ENCODE data around the gene KDM6A.
"Not testable (repeated sequence)": the region's sequence is repeated elsewhere in the genome, so short reads cannot be mapped to it uniquely, and the experiment has no call there.

Gene KDM6A

DNA sequence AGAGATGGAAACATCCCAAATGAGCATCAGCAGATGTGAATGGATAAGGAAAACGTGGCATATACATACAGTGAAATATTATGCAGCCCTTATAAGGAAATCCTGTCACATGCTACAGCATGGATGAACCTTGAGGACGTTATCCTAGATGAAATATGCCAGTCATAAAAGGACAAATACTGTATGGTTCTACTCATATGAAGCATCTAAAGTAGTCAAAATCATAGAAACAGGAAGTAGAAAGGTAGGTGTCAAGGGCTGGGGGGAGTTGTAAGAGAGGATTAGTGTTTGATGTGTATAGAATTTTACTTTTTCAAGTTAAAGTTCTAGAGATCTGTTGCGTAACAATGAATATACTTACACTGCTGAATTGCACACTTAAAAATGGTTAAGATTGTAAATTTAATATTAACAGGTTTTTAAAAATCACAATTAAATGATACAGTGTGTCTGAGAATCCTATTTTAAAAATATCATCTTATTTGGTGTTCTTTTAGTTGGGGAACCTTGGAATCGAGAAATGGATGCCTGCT is 58.5 kb downstream of the KDM6A start:
- DNase-seq, result no peak

DNA sequence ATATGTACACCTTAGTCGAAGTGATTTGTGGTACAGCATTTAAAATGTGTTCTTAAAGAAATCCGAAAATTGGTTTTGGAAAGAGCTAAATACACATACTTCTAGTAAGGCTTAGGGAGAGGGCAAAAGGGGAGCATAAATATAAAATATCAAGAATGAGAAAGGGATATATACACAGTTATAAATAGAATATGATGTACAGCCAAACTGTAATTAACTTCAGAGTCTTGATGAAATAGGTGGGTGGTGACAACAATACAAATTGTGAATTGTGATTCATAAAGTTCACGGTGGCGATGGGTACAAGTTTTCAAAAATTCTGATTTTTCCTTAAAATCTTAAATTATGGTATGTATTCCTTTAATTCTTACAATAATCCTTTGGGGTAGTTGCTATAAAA is 62.2 kb downstream of the KDM6A start:
- DNase-seq, result no peak

DNA sequence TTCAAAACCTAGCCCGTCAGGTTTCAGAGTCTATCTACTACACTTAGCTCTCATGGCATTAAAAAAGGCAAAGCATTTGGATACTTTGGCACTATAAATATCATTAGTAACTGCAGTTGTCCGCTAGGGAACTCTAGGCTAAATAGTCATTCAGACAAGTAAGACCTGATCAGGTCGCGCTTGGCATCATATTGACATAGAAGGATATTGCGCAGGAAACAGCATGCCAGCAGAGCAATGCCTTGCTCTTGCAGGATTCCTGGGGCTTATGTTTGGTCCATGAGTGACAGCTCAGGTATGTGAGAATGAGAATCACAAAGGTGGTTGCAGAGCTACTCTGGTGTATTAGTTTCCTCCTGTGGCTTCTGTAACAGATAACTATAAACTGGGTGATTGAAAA is 62.7 kb downstream of the KDM6A start:
- DNase-seq, result no peak

DNA sequence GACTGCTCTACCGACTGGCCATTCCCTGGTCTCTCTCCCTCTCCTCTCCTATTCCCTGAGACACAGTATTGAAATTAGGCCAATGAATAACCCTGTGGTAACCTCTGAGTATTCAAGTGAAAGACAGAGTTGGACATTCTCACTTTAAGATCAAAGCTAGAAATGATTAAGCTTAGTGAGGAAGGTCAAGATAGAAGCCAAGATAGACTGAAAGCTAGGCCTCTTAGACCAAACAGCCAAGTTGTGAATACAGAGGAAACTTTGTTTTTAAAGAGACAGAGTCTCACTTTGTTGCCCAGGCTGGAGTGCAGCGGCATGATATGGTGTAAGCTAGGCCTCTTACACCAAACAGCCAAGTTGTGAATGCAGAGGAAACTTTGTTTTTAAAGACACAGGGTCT is 64.6 kb downstream of the KDM6A start:
- DNase-seq, result no peak

DNA sequence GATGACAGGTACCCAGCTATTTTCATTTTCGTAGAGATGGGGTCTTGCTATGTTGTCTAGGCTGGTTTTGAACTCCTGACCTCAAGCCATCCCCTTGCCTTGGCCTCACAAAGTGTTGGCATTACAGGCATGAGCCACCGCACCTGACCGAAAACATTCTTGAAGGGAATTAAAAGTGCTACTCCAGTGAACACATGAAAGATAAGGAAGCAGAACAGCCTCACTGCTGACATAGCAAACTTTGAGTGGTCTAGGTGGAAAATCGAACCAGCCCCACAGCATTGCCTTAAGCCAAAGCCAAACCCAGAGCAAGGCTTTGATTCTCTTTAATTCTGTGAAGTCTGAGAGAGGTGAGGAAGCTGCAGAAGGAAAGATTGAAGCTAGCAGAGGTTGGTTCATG is 65.1 kb downstream of the KDM6A start:
- no peak for DNase-seq

DNA sequence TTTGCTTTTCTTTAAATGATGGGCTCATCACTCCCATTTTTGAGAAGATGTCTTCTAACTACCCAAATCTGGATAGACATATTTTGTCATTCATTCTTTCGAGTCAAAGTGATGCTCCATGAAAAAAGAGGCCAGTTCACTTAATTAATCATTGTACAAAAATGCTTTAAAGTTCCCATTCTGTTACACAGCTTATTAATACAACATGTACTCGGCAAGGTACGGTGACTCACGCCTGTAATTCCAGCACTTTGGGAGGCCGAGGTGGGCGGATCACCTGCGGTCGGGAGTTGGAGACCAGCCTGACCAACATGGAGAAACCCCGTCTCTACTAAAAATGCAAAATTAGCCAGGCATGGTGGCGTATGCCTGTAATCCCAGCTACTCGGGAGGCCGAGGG is 67.6 kb downstream of the KDM6A start:
- DNase-seq, result not testable (repeated sequence)

DNA sequence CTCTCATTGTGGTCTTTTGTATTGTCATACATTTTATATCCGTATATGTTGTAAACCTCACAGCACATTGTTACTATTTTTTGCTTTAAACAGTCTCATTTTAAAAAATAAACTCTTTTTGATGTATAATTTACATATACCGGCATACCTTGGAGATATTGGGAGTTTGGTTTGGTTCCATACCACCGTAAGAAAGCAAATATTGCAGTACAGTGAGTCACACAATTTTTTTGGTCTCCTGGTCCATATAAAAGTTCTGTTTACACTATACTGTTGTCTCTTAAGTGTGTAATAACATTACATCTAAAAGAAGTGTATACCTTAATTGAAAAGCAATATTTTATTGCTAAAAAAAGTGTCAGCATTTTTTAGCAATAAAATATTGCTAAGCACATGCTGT is 70.0 kb downstream of the KDM6A start:
- no peak for DNase-seq

DNA sequence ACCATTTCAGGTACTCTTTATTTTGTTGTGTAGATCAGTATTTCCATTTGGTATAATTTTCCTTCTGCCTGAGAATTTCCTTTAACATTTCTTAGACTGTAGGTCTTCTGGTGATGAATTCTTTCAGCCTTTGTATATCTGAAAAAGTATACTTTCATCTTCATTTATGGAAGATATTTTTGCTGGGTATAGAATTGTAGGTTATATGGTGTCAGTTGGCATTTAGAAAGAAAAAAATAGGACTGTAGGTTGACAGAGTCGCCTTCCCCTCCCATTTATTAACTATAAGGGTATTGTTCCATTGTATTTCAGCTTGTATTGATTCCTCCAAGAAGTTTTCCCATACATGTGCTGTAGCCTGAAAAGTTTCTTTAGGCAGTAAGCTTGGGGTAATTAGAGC is 71.9 kb downstream of the KDM6A start:
- DNase-seq, result no peak

DNA sequence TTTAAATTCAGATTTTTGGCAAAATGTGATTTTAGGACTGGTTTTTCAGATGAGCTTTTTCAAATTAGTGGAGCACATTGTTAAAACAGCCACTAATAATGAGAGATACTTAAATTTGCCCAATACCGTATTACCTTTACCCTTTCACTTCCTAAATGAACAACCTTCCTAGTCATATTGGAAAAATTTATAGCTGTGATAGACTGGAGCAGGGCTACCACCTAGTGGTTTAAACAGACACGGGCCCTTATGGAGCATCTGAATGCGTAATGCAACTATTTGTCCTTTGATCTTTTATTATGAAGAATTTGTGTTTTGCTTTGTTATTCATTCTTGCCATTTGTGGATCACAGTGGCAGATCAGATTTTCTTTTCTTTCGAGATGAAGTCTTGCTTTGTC is 72.7 kb downstream of the KDM6A start:
- DNase-seq, result no peak

DNA sequence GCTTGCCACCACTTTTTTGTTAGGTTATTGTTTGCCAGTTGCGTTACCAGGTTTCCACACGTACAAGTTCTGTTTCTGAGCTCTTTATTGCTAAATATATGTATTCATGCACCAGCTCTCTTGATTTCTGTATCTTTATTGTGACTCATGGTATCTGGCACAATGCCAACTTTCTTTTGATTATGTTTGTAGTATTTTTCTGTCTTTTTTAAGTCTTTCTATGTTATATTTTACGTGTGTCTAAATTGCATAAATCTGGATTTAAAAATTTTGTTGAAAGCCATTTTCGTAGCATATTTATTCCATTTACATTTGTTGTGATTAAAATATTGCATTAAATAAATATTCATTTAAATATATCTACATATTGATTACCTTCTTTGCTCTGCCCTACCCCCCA is 73.8 kb downstream of the KDM6A start:
- no peak for DNase-seq

DNA sequence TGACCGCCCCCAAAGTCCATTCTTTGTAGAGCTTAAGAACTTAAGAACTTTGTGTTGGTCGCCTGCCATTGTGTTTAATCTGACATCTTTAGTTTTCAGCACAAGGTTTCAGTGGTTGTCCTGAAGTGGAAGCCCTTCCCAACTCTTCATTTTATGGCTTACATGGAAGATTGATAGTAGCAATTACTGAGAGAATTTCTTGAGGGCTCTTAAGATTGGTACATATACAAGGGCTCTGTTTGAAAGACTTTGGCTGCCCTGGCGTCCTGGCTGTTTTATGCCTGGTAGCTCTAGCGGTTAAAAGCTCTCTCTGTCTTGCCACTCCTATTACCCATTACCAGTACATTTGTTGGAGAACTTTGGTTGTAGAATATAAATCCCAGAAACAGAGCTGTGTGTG is 75.0 kb downstream of the KDM6A start:
- no peak for DNase-seq

DNA sequence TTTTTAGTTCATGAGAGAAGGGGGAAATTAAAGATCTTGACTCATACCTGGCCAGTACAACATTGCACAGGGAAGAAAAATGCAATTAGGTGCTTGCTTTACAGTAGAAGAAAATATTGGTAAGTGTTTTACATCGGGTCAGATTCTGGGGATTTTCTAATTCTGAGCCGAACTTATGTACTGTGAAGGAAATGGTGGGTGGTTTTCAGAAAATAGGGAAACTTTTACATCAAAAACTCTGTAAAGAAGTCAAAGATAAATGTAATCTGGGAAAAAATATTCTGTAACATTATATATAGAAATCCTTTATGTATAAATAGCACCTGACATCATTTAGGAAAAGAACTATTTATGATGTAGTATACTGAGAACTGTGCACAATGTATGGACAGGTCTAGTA is 75.4 kb downstream of the KDM6A start:
- DNase-seq, result no peak

DNA sequence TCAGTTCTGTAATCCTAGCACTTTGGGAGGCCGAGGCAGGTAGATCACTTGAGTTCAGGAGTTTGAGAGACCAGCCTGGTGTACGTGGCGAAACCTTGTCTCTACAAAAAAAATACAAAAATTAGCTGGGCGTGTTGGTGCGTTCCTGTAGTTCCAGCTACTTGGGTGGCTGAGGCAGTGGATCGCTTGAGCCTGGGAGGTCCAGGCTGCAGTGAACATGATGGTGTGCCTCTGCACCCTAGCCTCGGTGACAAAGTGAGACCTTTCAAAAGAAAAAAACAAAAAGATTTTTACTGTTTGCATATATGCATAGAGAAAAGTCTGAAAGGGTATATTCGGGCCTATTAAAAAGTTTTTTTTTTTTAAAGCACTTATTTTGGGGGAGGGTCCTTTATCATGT is 76.1 kb downstream of the KDM6A start:
- no peak for DNase-seq

DNA sequence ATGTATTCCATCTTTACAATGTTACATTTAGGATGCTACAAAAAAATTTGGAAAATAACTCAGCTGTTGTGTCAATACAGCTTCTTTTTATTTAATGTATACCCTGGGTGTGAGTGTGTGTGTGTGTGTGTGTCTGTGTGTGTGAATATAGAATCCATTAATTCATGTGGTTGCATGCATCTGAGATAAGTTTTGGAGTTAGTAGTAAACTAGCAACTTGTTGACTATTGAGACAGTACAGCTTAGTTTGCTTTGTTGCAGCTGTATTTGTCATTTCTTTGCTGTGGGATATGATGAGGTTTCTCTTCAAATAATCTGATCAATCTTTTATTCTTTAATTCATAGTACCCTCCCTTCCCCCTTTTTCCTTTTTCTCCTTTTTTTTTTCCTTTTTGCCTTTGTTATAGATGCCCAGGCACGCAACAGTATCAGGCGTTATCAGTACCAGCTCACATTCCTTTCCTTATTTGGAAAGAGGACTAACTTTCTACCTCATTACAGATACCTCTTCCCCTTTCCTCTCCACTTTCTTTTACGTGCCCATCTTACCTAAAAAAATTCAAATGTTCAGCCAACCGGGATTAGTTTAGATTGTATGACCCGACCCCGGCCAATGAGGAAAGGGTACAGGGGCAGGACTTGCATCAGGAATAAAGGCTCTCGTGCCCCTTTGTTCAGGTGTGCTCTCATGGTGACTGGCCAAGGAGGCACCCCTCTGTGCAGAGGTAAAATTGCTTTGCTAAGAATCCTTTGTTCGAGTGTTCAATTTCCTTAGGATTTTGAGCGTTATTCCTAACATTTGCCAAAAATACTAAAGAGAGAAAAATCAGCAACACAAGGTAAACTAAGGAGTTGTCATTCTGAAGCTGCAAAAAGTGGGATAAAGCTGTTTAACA is 77.7 kb downstream of the KDM6A start:
- DNase-seq, result not testable (repeated sequence)

DNA sequence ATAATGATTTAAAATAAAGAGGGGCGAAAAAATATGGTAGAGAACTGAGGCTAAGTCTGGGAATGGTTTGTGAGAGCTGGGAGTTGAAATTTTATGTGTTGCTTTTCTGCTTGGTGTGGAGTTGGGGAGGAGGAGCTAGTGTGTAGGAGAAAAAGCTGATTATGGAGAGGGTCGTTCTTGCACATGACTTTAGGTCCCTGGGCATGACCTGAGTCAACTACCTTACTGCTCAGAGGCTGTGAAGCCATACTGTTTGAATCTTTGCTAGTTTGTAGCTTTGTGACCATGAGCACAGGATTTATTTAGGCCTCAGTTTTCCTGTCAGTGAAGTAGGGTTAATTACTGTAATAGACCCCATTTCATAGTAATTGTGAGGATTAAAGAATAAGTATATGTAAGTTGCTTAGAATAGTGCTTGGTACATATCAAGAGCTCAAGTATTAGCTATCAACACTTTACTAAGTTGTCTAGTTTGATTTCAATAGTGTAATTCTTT is 78.6 kb downstream of the KDM6A start:
- no peak for DNase-seq

DNA sequence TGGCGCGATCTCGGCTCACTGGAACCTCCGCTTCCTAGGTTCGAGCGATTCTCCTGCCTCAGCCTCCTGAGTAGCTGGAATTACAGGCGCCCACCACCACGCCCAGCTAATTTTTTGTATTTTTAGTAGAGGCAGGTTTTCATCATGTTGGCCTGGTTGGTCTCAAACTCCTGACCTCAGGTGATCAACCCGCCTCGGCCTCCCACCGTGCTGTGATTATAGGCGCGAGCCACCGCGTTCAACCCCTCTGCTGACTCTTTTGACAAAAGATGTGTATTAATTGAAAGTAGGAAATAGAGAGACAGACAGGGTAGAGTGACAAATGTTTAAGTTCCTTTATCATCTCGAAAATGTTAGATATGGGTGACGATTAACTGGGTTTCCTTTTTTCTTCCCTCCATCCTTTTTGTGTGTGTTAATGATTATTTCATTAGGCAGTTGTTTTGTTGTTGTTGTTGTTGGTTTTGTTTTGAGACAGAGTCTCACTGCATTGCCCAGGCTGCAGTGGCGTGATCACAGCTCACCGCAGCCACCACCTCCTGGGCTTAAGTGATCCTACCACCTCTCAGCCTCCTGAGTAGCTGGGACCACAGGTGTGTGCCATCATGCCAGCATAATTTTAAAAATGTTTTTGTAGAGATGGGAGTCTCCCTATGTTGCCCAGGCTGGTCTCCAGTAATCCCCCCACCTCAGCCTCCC is 79.5 kb downstream of the KDM6A start:
- DNase-seq, result no peak

DNA sequence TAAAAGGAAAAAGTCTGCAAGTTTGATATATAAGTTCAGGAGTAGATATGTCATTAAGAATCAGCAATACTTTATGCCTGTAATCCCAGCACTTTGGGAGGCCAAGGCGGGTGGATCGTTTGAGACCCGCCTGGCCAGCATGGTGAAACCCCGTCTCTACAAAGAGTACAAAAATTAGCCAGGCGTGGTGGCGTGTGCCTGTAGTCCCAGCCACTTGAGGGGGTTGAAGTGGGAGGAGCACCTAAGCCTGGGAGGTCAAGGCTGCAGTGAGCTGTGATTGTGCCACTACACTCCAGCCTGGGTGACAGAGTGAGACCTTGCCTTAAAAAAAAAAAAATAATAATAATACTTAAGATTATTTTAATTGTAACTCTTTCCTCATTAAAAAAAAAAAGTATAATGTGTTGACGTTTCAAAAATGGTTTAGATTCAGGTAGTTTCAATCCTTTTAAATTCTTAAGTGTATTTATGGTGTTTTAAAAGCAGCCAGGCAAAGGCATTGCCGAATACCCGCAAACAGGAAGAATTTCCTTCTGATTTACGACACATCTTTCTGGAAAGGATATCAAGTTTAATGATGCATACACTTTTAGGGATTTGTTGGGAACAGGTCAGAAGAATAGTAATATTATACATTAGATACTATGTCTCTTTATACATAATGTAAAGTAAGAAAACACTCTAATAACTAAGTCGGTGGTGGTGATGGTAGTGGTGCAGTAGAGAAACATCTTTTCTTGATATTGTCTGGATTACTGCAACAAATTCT is 80.9 kb downstream of the KDM6A start:
- DNase-seq, result no peak

DNA sequence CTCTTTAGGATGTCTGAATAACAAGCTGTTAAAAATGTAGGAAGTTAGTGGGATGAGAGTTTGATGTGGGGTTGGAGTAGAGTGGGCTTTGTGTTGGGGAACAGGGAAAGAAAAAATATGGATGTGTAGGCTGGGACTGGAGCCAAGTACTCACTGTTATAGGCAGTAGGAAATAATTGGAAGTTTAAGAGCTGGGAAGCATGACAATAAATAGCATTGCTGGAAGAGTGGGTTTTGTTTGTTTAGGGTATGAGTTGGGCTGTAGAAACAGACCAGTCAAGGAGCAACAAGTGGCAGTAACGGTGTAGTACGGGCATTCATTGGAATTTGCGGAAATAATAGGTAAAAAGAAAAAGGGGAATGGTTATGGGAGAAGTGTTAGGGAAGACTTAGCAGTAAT is 81.6 kb downstream of the KDM6A start:
- no peak for DNase-seq

DNA sequence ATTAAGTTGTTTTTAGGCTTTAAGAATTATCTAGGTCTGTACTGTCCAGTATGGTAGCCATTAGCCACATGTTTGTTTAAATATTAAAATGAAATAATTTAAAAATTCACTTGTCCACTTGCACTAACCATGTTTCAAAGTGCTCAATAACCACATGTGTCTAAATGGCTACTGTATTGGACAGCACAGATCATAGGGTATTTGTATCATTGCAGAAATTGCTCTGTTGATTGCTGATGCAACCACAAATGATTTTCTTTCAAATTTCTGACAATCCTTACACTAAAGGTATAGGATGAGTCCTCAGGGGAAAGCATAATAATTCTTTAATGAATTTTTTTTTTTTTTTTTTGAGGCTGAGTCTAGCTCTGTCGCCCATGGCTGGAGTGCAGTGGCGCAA is 84.9 kb downstream of the KDM6A start:
- no peak for DNase-seq

DNA sequence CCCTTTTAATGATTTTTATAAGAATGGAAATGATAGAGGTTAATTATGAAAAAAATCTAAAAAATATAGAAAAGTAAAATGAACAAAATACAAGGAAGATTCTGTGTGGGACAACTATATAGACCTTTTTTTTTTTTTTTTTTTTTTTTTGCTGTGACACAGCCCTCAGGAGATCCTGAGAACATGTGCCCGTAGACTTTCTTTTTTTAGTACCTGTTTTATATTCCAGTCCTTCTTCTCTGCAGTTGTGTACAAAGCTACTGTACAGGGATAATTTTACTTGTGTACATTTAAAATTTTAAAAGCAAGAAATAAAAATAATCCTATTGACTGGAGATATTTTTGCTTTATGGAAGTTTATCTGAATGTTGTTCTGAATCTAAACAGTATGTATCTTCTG is 85.5 kb downstream of the KDM6A start:
- DNase-seq, result no peak

DNA sequence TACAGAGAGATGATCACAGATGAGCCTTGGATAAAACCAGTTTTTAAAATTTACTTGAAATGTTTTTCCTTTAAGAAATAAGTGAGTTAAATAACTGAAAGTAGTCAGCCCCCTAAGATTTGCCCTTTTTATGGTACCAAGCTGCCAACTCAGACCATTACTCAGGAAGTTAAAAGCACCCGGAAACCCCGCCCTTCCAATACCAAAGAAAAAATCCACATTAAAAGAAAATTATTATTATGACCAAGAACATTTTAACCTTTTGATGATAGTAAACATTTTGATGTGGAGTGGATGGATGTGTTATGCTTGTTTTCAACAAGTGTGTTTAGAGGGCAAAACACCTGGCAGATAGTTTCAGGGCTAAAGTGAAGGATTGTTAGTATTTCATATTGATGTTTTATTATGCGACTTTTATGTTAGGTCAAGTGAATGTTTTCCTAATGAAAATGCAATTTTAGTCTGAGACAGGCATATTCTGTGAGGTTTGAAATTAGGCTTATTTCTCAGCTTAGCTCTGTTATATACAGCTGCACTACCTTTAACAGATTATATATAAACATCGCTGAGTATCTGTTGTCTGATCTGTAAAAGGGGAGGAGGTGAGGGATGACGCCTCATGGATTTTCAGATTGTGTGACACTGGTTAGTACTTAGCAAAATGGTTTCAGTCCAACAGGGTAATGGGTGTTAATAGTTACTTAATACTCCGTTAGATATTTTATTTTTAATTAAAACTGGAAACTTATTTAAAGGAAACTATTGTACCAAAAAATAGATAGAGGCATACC is 89.0 kb downstream of the KDM6A start:
- no peak for DNase-seq

DNA sequence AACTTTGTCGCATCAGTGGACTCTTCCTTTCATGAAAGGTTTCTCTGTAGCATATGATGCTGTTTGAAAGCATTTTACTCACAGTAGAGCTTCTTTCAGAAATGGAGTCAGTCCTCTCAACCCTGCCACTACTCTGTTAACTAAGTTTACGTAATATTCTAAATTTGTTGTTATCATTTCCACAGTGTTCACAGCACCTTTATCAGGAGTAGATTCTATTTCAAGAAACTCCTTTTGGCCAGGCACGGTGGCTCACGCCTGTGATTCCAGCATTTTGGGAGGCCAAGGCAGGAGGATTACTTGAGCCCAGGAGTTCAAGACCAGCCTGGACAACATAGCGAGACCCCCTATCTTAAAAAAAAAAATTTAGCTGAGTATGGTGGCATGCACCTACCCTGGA is 90.0 kb downstream of the KDM6A start:
- no peak for DNase-seq

DNA sequence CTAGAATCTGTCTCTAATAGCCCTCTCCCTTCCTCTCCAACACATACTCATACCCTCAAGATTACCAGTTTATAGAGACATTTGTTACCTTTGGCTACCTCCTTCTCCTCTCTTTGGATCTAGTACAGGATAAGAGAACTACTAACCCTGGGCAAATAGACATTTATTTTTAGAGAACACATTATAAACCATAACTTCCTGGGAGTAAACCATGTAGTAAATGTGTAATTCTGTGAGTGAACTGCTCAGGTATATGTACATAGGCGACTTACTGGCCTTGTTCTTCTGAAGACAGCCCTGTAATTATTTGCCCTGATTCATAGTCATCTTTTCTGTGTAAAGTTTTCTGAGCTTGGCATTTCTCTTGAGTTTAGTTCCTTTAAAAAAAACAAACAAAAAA is 94.2 kb downstream of the KDM6A start:
- no peak for DNase-seq

Measured in stimulated activated naive CD4-positive, alpha-beta T cell treated with Interleukin-2 at 50 U/mL for 16 hours (primary cell).